ENCODE measurements around the gene SUOX.

DNA sequence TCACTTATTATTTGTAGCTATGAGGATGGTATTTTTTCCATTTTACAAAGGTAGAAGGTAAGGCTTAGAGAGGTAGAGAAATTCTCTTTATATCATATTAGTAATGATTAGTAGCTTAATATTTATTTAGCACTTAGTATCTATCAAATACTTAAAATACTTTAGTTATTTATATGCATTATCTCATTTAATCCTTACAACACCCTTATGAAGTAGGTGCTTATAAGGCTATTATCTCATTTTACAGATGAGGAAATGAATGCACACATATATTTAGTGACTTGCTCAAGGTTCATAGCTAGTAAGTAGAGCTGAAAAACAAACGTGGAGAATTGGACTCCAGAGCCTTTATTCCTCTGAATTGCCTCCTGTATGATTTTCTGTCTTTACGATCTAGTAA is 12.2 kb upstream of the SUOX start:
- TF ChIP-seq CTCF (IDR thresholded peaks at IDR 0.05; ENCODE audit: low read depth, low read length, missing input control) = no peak
- TF ChIP-seq, protein P1, sequence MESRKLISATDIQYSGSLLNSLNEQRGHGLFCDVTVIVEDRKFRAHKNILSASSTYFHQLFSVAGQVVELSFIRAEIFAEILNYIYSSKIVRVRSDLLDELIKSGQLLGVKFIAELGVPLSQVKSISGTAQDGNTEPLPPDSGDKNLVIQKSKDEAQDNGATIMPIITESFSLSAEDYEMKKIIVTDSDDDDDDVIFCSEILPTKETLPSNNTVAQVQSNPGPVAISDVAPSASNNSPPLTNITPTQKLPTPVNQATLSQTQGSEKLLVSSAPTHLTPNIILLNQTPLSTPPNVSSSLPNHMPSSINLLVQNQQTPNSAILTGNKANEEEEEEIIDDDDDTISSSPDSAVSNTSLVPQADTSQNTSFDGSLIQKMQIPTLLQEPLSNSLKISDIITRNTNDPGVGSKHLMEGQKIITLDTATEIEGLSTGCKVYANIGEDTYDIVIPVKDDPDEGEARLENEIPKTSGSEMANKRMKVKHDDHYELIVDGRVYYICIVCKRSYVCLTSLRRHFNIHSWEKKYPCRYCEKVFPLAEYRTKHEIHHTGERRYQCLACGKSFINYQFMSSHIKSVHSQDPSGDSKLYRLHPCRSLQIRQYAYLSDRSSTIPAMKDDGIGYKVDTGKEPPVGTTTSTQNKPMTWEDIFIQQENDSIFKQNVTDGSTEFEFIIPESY (IDR thresholded peaks at IDR 0.05) = no peak
- TF ChIP-seq MAX (IDR thresholded peaks at IDR 0.05) = no peak
- TF ChIP-seq, protein P2, sequence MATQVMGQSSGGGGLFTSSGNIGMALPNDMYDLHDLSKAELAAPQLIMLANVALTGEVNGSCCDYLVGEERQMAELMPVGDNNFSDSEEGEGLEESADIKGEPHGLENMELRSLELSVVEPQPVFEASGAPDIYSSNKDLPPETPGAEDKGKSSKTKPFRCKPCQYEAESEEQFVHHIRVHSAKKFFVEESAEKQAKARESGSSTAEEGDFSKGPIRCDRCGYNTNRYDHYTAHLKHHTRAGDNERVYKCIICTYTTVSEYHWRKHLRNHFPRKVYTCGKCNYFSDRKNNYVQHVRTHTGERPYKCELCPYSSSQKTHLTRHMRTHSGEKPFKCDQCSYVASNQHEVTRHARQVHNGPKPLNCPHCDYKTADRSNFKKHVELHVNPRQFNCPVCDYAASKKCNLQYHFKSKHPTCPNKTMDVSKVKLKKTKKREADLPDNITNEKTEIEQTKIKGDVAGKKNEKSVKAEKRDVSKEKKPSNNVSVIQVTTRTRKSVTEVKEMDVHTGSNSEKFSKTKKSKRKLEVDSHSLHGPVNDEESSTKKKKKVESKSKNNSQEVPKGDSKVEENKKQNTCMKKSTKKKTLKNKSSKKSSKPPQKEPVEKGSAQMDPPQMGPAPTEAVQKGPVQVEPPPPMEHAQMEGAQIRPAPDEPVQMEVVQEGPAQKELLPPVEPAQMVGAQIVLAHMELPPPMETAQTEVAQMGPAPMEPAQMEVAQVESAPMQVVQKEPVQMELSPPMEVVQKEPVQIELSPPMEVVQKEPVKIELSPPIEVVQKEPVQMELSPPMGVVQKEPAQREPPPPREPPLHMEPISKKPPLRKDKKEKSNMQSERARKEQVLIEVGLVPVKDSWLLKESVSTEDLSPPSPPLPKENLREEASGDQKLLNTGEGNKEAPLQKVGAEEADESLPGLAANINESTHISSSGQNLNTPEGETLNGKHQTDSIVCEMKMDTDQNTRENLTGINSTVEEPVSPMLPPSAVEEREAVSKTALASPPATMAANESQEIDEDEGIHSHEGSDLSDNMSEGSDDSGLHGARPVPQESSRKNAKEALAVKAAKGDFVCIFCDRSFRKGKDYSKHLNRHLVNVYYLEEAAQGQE (IDR thresholded peaks at IDR 0.05) = no peak
- TF ChIP-seq TAF1 (conservative IDR thresholded peaks at IDR 0.05) = no peak
- TF ChIP-seq JUND (IDR thresholded peaks at IDR 0.05) = no peak
- TF ChIP-seq SP1 (IDR thresholded peaks at IDR 0.05) = no peak
- no peak for TF ChIP-seq FOXA2 (IDR thresholded peaks at IDR 0.05)
- TF ChIP-seq GABPA (IDR thresholded peaks at IDR 0.05 in 1 of 2, conservative IDR thresholded peaks at IDR 0.05 in 1 of 2) = no peak
- no peak for TF ChIP-seq RAD21 (IDR thresholded peaks at IDR 0.05)
- TF ChIP-seq FOXA1 (IDR thresholded peaks at IDR 0.05) = no peak
- TF ChIP-seq HNF4A (conservative IDR thresholded peaks at IDR 0.05) = no peak

Data from liver (tissue), 3 donors.